ENCODE data around the gene HS6ST1. TPM values are rescaled to one million over a fixed set of nuclear protein-coding genes. Genes with fewer than 3 reads are reported as not detected.
"Not testable (repeated sequence)": the region's sequence is repeated elsewhere in the genome, so short reads cannot be mapped to it uniquely, and the experiment has no call there.

The HS6ST1 gene
- total RNA-seq, 1 experiment from 2014 or later: 21.5 TPM

GRCh38 chr2:128252501-128252900, 66.2 kb downstream of the HS6ST1 start:
- Histone ChIP-seq H2AFZ (ENCODE audit: low read length) (no peak overlapping the region), H3K9ac (ENCODE audit: low read length) (no peak overlapping the region), H3K9me3 (ENCODE audit: low read length) (no peaks in the 10 kb centered on the region), H3K9me2 (replicated peaks; ENCODE audit: low read length) (no peaks in the 10 kb centered on the region), H3K27ac (ENCODE audit: low read length) (no peak overlapping the region), H4K20me1 (ENCODE audit: low read length) (no peaks in the 10 kb centered on the region), H3K36me3 (ENCODE audit: low read depth, low read length) (no peaks in the 10 kb centered on the region), H3F3A (ENCODE audit: low read length, unreplicated experiment) (no peaks in the 10 kb centered on the region), H3K4me1 (ENCODE audit: insufficient read depth, low read length) (no peaks in the 10 kb centered on the region), H3K4me2 (ENCODE audit: low read length) (no peak overlapping the region), H3K4me3 (ENCODE audit: low read length) (no peak overlapping the region), H3K79me2 (ENCODE audit: low read length) (no peaks in the 10 kb centered on the region), H3K27me3 (ENCODE audit: low read length) (no peaks in the 10 kb centered on the region)
- POLR2A ChIA-PET (ENCODE audit: unreplicated experiment): no interaction called here
- no TSS peak for BruUV-seq (replicated peaks)
- TF ChIP-seq EZH2phosphoT487 (IDR thresholded peaks at IDR 0.05; ENCODE audit: borderline replicate concordance, low read length) (no peak), EZH2 (IDR thresholded peaks at IDR 0.05; ENCODE audit: low read length, unreplicated experiment) (no peak), CTCF (conservative IDR thresholded peaks at IDR 0.05; ENCODE audit: low read depth, low read length) (no peak)
- no peak for DNase-seq
- intact Hi-C loops (cut with micrococcal nuclease): no loop called here
- CTCF ChIA-PET: no interaction called here
- ATAC-seq: no peak

GRCh38 chr2:128252086-128252485, 66.6 kb downstream of the HS6ST1 start:
- BruUV-seq (replicated peaks); H3K9me3 ChIP-seq (ENCODE audit: low read length); ATAC-seq; DNase-seq; H3K9me2 ChIP-seq (replicated peaks; ENCODE audit: low read length); intact Hi-C loops (cut with micrococcal nuclease); H4K20me1 ChIP-seq (ENCODE audit: low read length); H3K4me1 ChIP-seq (ENCODE audit: insufficient read depth, low read length); H3F3A ChIP-seq (ENCODE audit: low read length, unreplicated experiment); POLR2A ChIA-PET (ENCODE audit: unreplicated experiment); H3K4me2 ChIP-seq (ENCODE audit: low read length); CTCF ChIA-PET; H2AFZ ChIP-seq (ENCODE audit: low read length); H3K36me3 ChIP-seq (ENCODE audit: low read depth, low read length); H3K4me3 ChIP-seq (ENCODE audit: low read length); H3K79me2 ChIP-seq (ENCODE audit: low read length); H3K9ac ChIP-seq (ENCODE audit: low read length); H3K27me3 ChIP-seq (ENCODE audit: low read length); H3K27ac ChIP-seq (ENCODE audit: low read length): not testable (repeated sequence)

GRCh38 chr2:128250229-128251025, 68.2 kb downstream of the HS6ST1 start:
- Histone ChIP-seq H3K79me2 (ENCODE audit: low read length) (no peaks in the 10 kb centered on the region), H2AFZ (ENCODE audit: low read length) (no peak overlapping the region), H3K9me3 (ENCODE audit: low read length) (no peaks in the 10 kb centered on the region), H3K4me1 (ENCODE audit: insufficient read depth, low read length) (no peaks in the 10 kb centered on the region), H3K9me2 (replicated peaks; ENCODE audit: low read length) (no peaks in the 10 kb centered on the region), H3K27me3 (ENCODE audit: low read length) (no peaks in the 10 kb centered on the region), H3K27ac (ENCODE audit: low read length) (no peak overlapping the region), H3K36me3 (ENCODE audit: low read depth, low read length) (no peaks in the 10 kb centered on the region), H3F3A (ENCODE audit: low read length, unreplicated experiment) (no peaks in the 10 kb centered on the region), H3K4me2 (ENCODE audit: low read length) (no peak overlapping the region), H4K20me1 (ENCODE audit: low read length) (no peaks in the 10 kb centered on the region), H3K9ac (ENCODE audit: low read length) (no peak overlapping the region), H3K4me3 (ENCODE audit: low read length) (no peak overlapping the region)
- DNase-seq (no peak), ATAC-seq (no peak)
- CTCF ChIA-PET: no interaction called here
- intact Hi-C loops (cut with micrococcal nuclease): no loop called here
- POLR2A ChIA-PET (ENCODE audit: unreplicated experiment): no interaction called here
- TF ChIP-seq CTCF (conservative IDR thresholded peaks at IDR 0.05; ENCODE audit: low read depth, low read length) (no peak), EZH2phosphoT487 (IDR thresholded peaks at IDR 0.05; ENCODE audit: borderline replicate concordance, low read length) (no peak), EZH2 (IDR thresholded peaks at IDR 0.05; ENCODE audit: low read length, unreplicated experiment) (no peak)
- BruUV-seq (replicated peaks): no TSS peak

Data from PC-3 (cell line).